ENCODE data around the gene ACAP1.

- no peak for TF ChIP-seq CTCF (conservative IDR thresholded peaks at IDR 0.05 in 1 of 2, IDR thresholded peaks at IDR 0.05 in 1 of 2; ENCODE audit: low read depth in 1 of 2, low read length in 2 of 2)
- TF ChIP-seq EZH2 (IDR thresholded peaks at IDR 0.05; ENCODE audit: low read length, missing control alignments): no peak
Measured at GRCh38 chr17:7382901-7383300, 46.6 kb downstream of the ACAP1 start.
